Fibroblast of lung (primary cell): ENCODE measurements around the gene PPARG. TPM values are rescaled to one million over a fixed set of nuclear protein-coding genes. Genes with fewer than 3 reads are reported as not detected.

Experiments
- DNase-seq, 2 donors: peaks; one replicate each; pipeline versions ENCODE4 v3.0.0 to v3.0.0-alpha.2; 2010; ENCODE audit warnings: low read depth in 2 of 2
- H2AFZ ChIP-seq: 2 replicates; pipeline ENCODE4 v1.5.1; 2012; ENCODE audit warnings: low read length, control low read depth, inconsistent platforms
- H3K27ac ChIP-seq: 2 replicates; pipeline ENCODE4 v1.5.1; 2011; ENCODE audit warnings: low read length, control low read depth; ENCODE audit not compliant: insufficient read depth
- H3K27me3 ChIP-seq: 2 replicates; pipeline ENCODE4 v1.5.1; 2011; ENCODE audit warnings: mild to moderate bottlenecking, low read length; ENCODE audit not compliant: control insufficient read depth, insufficient read depth
- H3K36me3 ChIP-seq: 2 replicates; pipeline ENCODE4 v1.5.1; 2011; ENCODE audit warnings: low read length; ENCODE audit not compliant: control insufficient read depth, insufficient read depth
- H3K4me1 ChIP-seq: 2 replicates; pipeline ENCODE4 v1.5.1; 2011; ENCODE audit warnings: low read length; ENCODE audit not compliant: control insufficient read depth, insufficient read depth; ENCODE audit errors: extremely low read depth
- H3K4me2 ChIP-seq: 2 replicates; pipeline ENCODE4 v1.5.1; 2011; ENCODE audit warnings: low read length, control low read depth; ENCODE audit not compliant: insufficient read depth; ENCODE audit errors: extremely low read depth
- H3K4me3 ChIP-seq, 4 experiments: fragments of 200-600 bp in 1 of 4; sonication (generic) in 1 of 4; replicated peaks in 1 of 4; 2 replicates each; pipeline ENCODE4 v1.5.1; 2011 to 2016; ENCODE audit warnings: low read length in 4 of 4, low read depth in 3 of 4, mild to moderate bottlenecking in 3 of 4, control low read depth in 2 of 4, inconsistent platforms in 1 of 4, mixed read lengths in 1 of 4; ENCODE audit not compliant: insufficient read depth in 1 of 4; ENCODE audit errors: control extremely low read depth in 1 of 4
- H3K79me2 ChIP-seq: 2 replicates; pipeline ENCODE4 v1.5.1; 2012; ENCODE audit warnings: mild to moderate bottlenecking, low read length, inconsistent platforms; ENCODE audit not compliant: control insufficient read depth, insufficient read depth
- H3K9ac ChIP-seq: 2 replicates; pipeline ENCODE4 v1.5.1; 2011; ENCODE audit warnings: mild to moderate bottlenecking, low read length, control low read depth; ENCODE audit not compliant: insufficient read depth
- H3K9me3 ChIP-seq: 2 replicates; pipeline ENCODE4 v1.5.1; 2012; ENCODE audit warnings: low read depth, low read length; ENCODE audit not compliant: control insufficient read depth, insufficient read depth
- H4K20me1 ChIP-seq: 2 replicates; pipeline ENCODE4 v1.5.1; 2011; ENCODE audit warnings: low read length; ENCODE audit not compliant: control insufficient read depth, insufficient read depth; ENCODE audit errors: extremely low read depth
- EZH2 ChIP-seq: IDR thresholded peaks from 2 replicates; pipeline ENCODE4 v1.5.1; 2012; ENCODE audit warnings: low read length, control low read depth, mild to moderate bottlenecking; ENCODE audit errors: missing control alignments
- polyA plus RNA-seq, 2 donors: library from polyadenylated mRNA; depleted of rRNA in 1 of 2; stranded (reverse) in 1 of 2; unstranded in 1 of 2; fragments of >200 nt; gene quantifications; 2 replicates each; pipeline ENCODE4 v1.2.1, GENCODE V29; 2011 to 2012; ENCODE audit warnings: missing spikeins in 1 of 2
- total RNA-seq: library from RNA; depleted of rRNA; stranded (reverse); fragments of >200 nt; gene quantifications from 2 replicates; pipeline ENCODE4 v1.2.1, GENCODE V29; 2014
- TF ChIP-seq, protein P1 (sequence below), 2 donors: IDR thresholded peaks in 1 of 2; conservative IDR thresholded peaks in 1 of 2; 1 replicate in 1 of 2; 2 replicates in 1 of 2; pipeline ENCODE4 v1.5.1; 2011 to 2012; ENCODE audit warnings: low read length in 2 of 2, control low read depth in 1 of 2, inconsistent platforms in 1 of 2, low read depth in 1 of 2, mild to moderate bottlenecking in 1 of 2

PPARG gene
- total and polyA plus RNA-seq, 2 donors (not counting 1 experiment from before 2014, with no cell fraction given) = 32.8 to 42.8 TPM

DNA sequence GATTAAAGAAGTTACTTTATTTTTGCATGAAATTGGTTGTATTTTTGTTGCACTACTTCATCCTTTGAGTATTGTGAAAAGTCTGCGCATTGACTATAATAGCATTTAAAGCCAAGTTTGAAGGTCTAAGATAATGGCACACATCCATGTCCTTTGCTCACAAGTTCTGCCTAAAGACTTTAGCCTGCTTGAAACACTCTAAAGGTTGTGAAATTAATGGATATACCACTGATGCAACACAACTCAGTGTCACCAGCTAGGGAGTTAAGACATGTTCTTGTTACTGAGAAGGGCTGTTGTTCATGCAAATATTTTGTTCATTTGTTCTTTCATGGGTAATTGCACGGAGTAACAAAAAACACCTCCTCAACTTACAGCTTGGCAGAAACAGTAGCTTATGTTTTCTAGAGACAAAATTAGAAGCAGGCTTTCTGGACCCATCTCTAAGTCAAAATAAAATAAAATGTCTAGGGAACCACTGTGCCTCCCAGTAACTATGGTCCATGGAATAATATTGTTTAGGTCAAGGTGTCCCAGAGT is 83.9 kb downstream of the PPARG start:
- H3K9ac ChIP-seq = no peak overlapping the region
- no peak overlapping the region for H3K27ac ChIP-seq
- TF ChIP-seq, protein P1, sequence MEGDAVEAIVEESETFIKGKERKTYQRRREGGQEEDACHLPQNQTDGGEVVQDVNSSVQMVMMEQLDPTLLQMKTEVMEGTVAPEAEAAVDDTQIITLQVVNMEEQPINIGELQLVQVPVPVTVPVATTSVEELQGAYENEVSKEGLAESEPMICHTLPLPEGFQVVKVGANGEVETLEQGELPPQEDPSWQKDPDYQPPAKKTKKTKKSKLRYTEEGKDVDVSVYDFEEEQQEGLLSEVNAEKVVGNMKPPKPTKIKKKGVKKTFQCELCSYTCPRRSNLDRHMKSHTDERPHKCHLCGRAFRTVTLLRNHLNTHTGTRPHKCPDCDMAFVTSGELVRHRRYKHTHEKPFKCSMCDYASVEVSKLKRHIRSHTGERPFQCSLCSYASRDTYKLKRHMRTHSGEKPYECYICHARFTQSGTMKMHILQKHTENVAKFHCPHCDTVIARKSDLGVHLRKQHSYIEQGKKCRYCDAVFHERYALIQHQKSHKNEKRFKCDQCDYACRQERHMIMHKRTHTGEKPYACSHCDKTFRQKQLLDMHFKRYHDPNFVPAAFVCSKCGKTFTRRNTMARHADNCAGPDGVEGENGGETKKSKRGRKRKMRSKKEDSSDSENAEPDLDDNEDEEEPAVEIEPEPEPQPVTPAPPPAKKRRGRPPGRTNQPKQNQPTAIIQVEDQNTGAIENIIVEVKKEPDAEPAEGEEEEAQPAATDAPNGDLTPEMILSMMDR (conservative IDR thresholded peaks at IDR 0.05 in 1 of 2, IDR thresholded peaks at IDR 0.05 in 1 of 2; ENCODE audit: low read depth in 1 of 2, low read length in 2 of 2) = no peak
- TF ChIP-seq EZH2 = no peak
- H3K27me3 ChIP-seq = no peaks in the 10 kb centered on the region
- no peak overlapping the region for H3K4me2 ChIP-seq
- no peaks in the 10 kb centered on the region for H3K79me2 ChIP-seq
- H3K9me3 ChIP-seq = no peaks in the 10 kb centered on the region
- H3K36me3 ChIP-seq = no peaks in the 10 kb centered on the region
- H3K4me3 ChIP-seq = no peak overlapping the region
- no peak overlapping the region for H2AFZ ChIP-seq
- DNase-seq = peak in 1 of 2 donors; percentile 83
- H3K4me1 ChIP-seq = peaks cover 6% of the 10 kb centered on the region
- H4K20me1 ChIP-seq = no peaks in the 10 kb centered on the region

DNA sequence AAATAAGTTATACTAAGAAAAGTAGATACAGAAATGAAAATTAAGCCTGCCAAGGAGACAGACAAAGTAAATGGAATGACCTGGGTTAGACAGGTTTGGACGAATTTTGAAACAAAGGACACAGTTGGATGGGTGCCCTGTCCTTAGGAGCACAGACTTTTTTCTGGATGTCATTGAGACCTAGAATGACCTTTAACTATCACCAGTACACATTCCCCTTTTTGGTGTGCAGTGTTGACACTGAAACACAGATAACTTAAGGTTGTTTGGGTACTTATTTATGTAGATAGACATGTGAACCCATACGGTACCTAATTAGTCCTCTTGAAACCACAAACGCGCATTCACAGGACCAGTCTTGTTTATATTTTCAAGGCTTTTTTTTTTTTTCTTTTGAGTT is 86.7 kb downstream of the PPARG start:
- no peak overlapping the region for H3K9ac ChIP-seq
- no peaks in the 10 kb centered on the region for H4K20me1 ChIP-seq
- no peak for TF ChIP-seq EZH2
- TF ChIP-seq, protein P1 (conservative IDR thresholded peaks at IDR 0.05 in 1 of 2, IDR thresholded peaks at IDR 0.05 in 1 of 2; ENCODE audit: low read depth in 1 of 2, low read length in 2 of 2) = no peak
- H3K79me2 ChIP-seq = no peaks in the 10 kb centered on the region
- H2AFZ ChIP-seq = no peak overlapping the region
- H3K9me3 ChIP-seq = no peaks in the 10 kb centered on the region
- no peaks in the 10 kb centered on the region for H3K36me3 ChIP-seq
- H3K27me3 ChIP-seq = no peaks in the 10 kb centered on the region
- H3K4me3 ChIP-seq = no peak overlapping the region
- peaks cover 6% of the 10 kb centered on the region for H3K4me1 ChIP-seq
- DNase-seq = no peak
- H3K4me2 ChIP-seq = no peak overlapping the region
- no peak overlapping the region for H3K27ac ChIP-seq

DNA sequence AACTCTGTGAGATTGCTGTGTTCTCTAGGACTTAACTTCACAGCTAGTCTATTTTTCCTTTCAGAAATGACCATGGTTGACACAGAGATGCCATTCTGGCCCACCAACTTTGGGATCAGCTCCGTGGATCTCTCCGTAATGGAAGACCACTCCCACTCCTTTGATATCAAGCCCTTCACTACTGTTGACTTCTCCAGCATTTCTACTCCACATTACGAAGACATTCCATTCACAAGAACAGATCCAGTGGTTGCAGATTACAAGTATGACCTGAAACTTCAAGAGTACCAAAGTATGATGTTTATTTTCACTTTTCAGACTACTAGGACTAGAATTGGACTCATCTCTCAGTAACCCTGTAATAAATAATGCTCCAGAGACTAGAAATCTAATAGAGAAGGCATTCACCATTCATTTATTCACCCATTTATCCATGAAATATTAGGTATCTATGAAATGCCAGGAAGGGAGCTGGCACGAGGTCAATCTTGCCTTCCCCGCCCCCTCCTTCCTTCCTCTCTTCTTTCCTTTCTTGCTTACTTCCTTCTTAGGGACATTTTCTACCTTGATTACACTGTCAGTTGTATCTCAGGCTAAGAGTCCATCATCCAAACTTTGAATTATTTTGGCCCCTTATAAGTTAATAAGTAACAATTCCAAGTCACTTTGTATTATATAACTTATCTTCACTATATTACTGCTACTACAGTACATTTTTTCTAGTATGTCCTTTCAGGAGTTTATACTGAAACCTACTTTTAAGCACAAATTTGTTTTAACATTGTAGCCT is 91.0 kb downstream of the PPARG start:
- DNase-seq = no peak
- H2AFZ ChIP-seq = no peak overlapping the region
- H3K9ac ChIP-seq = no peak overlapping the region
- no peak overlapping the region for H3K4me2 ChIP-seq
- no peak for TF ChIP-seq EZH2
- TF ChIP-seq, protein P1 (conservative IDR thresholded peaks at IDR 0.05 in 1 of 2, IDR thresholded peaks at IDR 0.05 in 1 of 2; ENCODE audit: low read depth in 1 of 2, low read length in 2 of 2) = no peak
- no peaks in the 10 kb centered on the region for H4K20me1 ChIP-seq
- no peak overlapping the region for H3K4me3 ChIP-seq
- no peak overlapping the region for H3K27ac ChIP-seq
- no peaks in the 10 kb centered on the region for H3K79me2 ChIP-seq
- no peaks in the 10 kb centered on the region for H3K36me3 ChIP-seq
- no peaks in the 10 kb centered on the region for H3K4me1 ChIP-seq
- H3K27me3 ChIP-seq = no peaks in the 10 kb centered on the region
- H3K9me3 ChIP-seq = no peaks in the 10 kb centered on the region
